GM23338 (cell line): ENCODE results near the gene TPM1. TPM values are rescaled to one million over a fixed set of nuclear protein-coding genes. Genes with fewer than 3 reads are reported as not detected.
A peak's percentile ranks its signal among the peaks of the same experiment; 100 is the strongest.

ENCODE experiments used
- ATAC-seq: fragments of 200-7000 bp; cut with Tn5 transposase; 3 replicates; pipeline ENCODE4 v1.9.1; 2020
- DNase-seq: peaks from one replicate; pipeline ENCODE4 v3.0.0-alpha.2; 2015; ENCODE audit warnings: low spot score
- H2AFZ ChIP-seq: fragments of 200-600 bp; sonication (generic); 2 replicates; pipeline ENCODE4 v1.8.0; 2016; ENCODE audit warnings: antibody characterized with exemption, mild to moderate bottlenecking, moderate library complexity
- H3F3A ChIP-seq: fragments of 200-600 bp; sonication (generic); replicated peaks from 2 replicates; pipeline ENCODE4 v1.8.0; 2017; ENCODE audit warnings: antibody characterized with exemption, mixed run types, low read depth
- H3K27ac ChIP-seq: fragments of 200-600 bp; sonication (generic); 2 replicates; pipeline ENCODE4 v1.6.1; 2016; ENCODE audit warnings: low read depth
- H3K27me3 ChIP-seq: fragments of 200-600 bp; sonication (generic); 2 replicates; pipeline ENCODE4 v1.8.0; 2016; ENCODE audit warnings: mild to moderate bottlenecking, mixed run types, moderate library complexity; ENCODE audit not compliant: insufficient read depth
- H3K36me3 ChIP-seq: fragments of 200-600 bp; sonication (generic); 2 replicates; pipeline ENCODE4 v1.8.0; 2016; ENCODE audit warnings: mild to moderate bottlenecking; ENCODE audit not compliant: insufficient read depth
- H3K4me1 ChIP-seq: fragments of 200-600 bp; sonication (generic); 2 replicates; pipeline ENCODE4 v1.8.0; 2016; ENCODE audit warnings: mild to moderate bottlenecking, moderate library complexity; ENCODE audit not compliant: insufficient read depth
- H3K4me2 ChIP-seq: fragments of 200-600 bp; sonication (generic); 2 replicates; pipeline ENCODE4 v1.7.1; 2017; ENCODE audit warnings: mixed run types
- H3K4me3 ChIP-seq: fragments of 200-600 bp; sonication (generic); 2 replicates; pipeline ENCODE4 v1.6.1; 2016; ENCODE audit warnings: mixed run types
- H3K79me2 ChIP-seq: fragments of 200-600 bp; sonication (generic); replicated peaks from 2 replicates; pipeline ENCODE4 v1.8.0; 2017; ENCODE audit warnings: mild to moderate bottlenecking; ENCODE audit not compliant: insufficient read depth
- H3K9me2 ChIP-seq: fragments of 200-600 bp; sonication (generic); 2 replicates; pipeline ENCODE4 v1.8.0; 2017; ENCODE audit not compliant: insufficient read depth
- H4K20me1 ChIP-seq: fragments of 200-600 bp; sonication (generic); replicated peaks from 2 replicates; pipeline ENCODE4 v1.8.0; 2017; ENCODE audit warnings: mild to moderate bottlenecking; ENCODE audit not compliant: insufficient read depth
- H3K27ac Mint-ChIP-seq: 2 replicates; pipeline ENCODE4 v1.8.0; 2020; ENCODE audit warnings: inconsistent platforms, mild to moderate bottlenecking, moderate library complexity, mixed read lengths
- H3K27me3 Mint-ChIP-seq: 3 replicates; pipeline ENCODE4 v1.8.0; 2022; ENCODE audit warnings: low read depth, mild to moderate bottlenecking, moderate library complexity, mixed read lengths, inconsistent platforms; ENCODE audit not compliant: insufficient read depth, poor library complexity
- H3K36me3 Mint-ChIP-seq: 3 replicates; pipeline ENCODE4 v1.8.0; 2021; ENCODE audit warnings: low read depth, mild to moderate bottlenecking, inconsistent platforms, moderate library complexity, mixed read lengths
- H3K4me1 Mint-ChIP-seq: 3 replicates; pipeline ENCODE4 v1.8.0; 2020; ENCODE audit warnings: mild to moderate bottlenecking, inconsistent platforms, mixed read lengths
- H3K4me3 Mint-ChIP-seq: 3 replicates; pipeline ENCODE4 v1.8.0; 2021; ENCODE audit warnings: moderate library complexity, mild to moderate bottlenecking, inconsistent platforms, mixed read lengths
- H3K9me3 Mint-ChIP-seq: 3 replicates; pipeline ENCODE4 v1.8.0; 2020; ENCODE audit warnings: moderate library complexity, mild to moderate bottlenecking, inconsistent platforms, mixed read lengths
- CREB1 ChIP-seq: fragments of 250-450 bp; sonication (Bioruptor Pico); IDR thresholded peaks from 2 replicates; pipeline ENCODE4 v1.5.0; 2020; ENCODE audit warnings: low read depth, mild to moderate bottlenecking, moderate library complexity
- EZH2 ChIP-seq: fragments of 200-600 bp; sonication (generic); IDR thresholded peaks from one replicate; pipeline ENCODE4 v1.8.0; 2017; ENCODE audit warnings: antibody characterized with exemption, mild to moderate bottlenecking, low read depth; ENCODE audit not compliant: unreplicated experiment
- EZH2phosphoT487 ChIP-seq: fragments of 200-600 bp; sonication (generic); IDR thresholded peaks from one replicate; pipeline ENCODE4 v1.8.1; 2018; ENCODE audit warnings: antibody characterized with exemption; ENCODE audit not compliant: unreplicated experiment
- JUNB ChIP-seq: IDR thresholded peaks from one replicate; pipeline ENCODE4 v1.6.1; 2016; ENCODE audit warnings: antibody characterized with exemption; ENCODE audit not compliant: unreplicated experiment
- NANOG ChIP-seq: IDR thresholded peaks from 2 replicates; pipeline ENCODE4 v1.6.1; 2016; ENCODE audit warnings: antibody characterized with exemption, borderline replicate concordance
- POLR2AphosphoS5 ChIP-seq: IDR thresholded peaks from 2 replicates; pipeline ENCODE4 v1.6.1; 2016; ENCODE audit warnings: antibody characterized with exemption, low read depth
- REST ChIP-seq: IDR thresholded peaks from one replicate; pipeline ENCODE4 v1.6.1; 2018; ENCODE audit warnings: antibody characterized with exemption; ENCODE audit not compliant: unreplicated experiment
- STAT1 ChIP-seq: IDR thresholded peaks from one replicate; pipeline ENCODE4 v1.6.1; 2016; ENCODE audit warnings: antibody characterized with exemption; ENCODE audit not compliant: unreplicated experiment
- ZNF331 ChIP-seq: fragments of 250-450 bp; sonication (Bioruptor Pico); IDR thresholded peaks from 2 replicates; pipeline ENCODE4 v1.5.0; 2020; ENCODE audit warnings: low read depth, mild to moderate bottlenecking, moderate library complexity
- polyA plus RNA-seq: library from polyadenylated mRNA; unstranded; fragments of >200 nt; fragmentation: Nextera tagmentation; extraction: Ambion mirVana; gene quantifications from 2 replicates; pipeline ENCODE4 v1.2.1, GENCODE V29; 2016
- total RNA-seq: library from RNA; depleted of rRNA; stranded (reverse); fragments of >200 nt; shearing (Covaris generic); gene quantifications from 2 replicates; pipeline ENCODE4 v1.2.3, GENCODE V29; 2014
- TF ChIP-seq, protein P1 (sequence below): IDR thresholded peaks from 2 replicates; pipeline ENCODE4 v1.6.1; 2016; ENCODE audit warnings: antibody characterized with exemption

The TPM1 gene
- total and polyA plus RNA-seq, 2 experiments from 2014 or later, result 449 to 913 TPM

DNA sequence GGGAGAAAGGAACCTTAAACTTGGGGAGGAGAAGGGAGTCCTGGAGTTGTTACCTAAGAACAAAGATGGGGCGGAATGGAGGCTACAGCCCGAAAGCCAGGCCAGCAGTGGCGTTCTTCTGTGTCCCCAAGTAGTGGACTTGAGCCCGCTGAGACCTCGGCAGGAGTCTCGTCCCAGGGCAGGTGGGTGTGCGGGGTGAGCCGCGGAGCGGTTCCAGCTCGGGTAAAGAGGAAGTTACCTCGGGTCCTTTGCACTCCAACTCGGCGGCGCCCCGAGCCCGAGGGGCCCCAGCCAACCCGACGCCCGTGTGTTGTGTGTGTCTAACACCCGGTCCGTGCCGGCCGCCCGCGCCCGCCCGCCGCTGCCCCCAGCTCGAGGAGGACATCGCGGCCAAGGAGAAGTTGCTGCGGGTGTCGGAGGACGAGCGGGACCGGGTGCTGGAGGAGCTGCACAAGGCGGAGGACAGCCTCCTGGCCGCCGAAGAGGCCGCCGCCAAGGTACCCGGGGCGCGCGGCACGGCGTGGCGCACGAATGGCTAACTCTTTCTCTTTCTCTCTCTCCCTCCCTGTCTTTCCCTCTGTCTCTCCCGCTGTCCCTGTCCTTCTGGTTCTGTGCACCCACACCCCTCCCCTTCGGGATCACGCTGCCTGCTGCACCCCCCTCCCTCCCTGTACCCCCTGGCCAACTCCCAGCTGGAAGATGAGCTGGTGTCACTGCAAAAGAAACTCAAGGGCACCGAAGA, 959 bp downstream of the TPM1 start:
- DNase-seq (no peak), ATAC-seq (no peak)
- TF ChIP-seq REST (no peak), JUNB (no peak), EZH2 (no peak), CREB1 (CRISPR knock-in tag) (no peak), STAT1 (no peak), EZH2phosphoT487 (no peak), NANOG (no peak)
- TF ChIP-seq, protein P1, sequence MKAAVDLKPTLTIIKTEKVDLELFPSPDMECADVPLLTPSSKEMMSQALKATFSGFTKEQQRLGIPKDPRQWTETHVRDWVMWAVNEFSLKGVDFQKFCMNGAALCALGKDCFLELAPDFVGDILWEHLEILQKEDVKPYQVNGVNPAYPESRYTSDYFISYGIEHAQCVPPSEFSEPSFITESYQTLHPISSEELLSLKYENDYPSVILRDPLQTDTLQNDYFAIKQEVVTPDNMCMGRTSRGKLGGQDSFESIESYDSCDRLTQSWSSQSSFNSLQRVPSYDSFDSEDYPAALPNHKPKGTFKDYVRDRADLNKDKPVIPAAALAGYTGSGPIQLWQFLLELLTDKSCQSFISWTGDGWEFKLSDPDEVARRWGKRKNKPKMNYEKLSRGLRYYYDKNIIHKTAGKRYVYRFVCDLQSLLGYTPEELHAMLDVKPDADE, result no peak
- peaks cover 19% of the 10 kb centered on the region for H3K79me2 ChIP-seq
- H3K4me3 Mint-ChIP-seq, result peak overlapping the region; percentile 98
- peaks cover 39% of the 10 kb centered on the region for H3K4me1 ChIP-seq
- peak overlapping the region; percentile 93 for H3K27ac Mint-ChIP-seq
- peaks cover 22% of the 10 kb centered on the region for H3F3A ChIP-seq
- H3K4me1 Mint-ChIP-seq, result peaks cover 54% of the 10 kb centered on the region
- 0 out of 2 replicates have a peak, but pooled peaks cover 6% of the 10 kb centered on the region for H3K27me3 ChIP-seq
- H3K4me3 ChIP-seq, result peak overlapping the region; percentile 85
- H4K20me1 ChIP-seq, result peaks cover 6% of the 10 kb centered on the region; the same call in 1 of the 2 replicates
- peaks cover 37% of the 10 kb centered on the region for H3K27me3 Mint-ChIP-seq
- H2AFZ ChIP-seq, result no peak overlapping the region
- peak overlapping the region; percentile 93 for H3K4me2 ChIP-seq
- peaks cover 18% of the 10 kb centered on the region; the same call in 1 of the 2 replicates for H3K36me3 ChIP-seq
- peak overlapping the region; percentile 87 for H3K27ac ChIP-seq
- H3K9me3 Mint-ChIP-seq, result no peaks in the 10 kb centered on the region; the same call in 2 of the 3 replicates
- H3K36me3 Mint-ChIP-seq, result peaks cover 48% of the 10 kb centered on the region
- no peaks in the 10 kb centered on the region for H3K9me2 ChIP-seq

DNA sequence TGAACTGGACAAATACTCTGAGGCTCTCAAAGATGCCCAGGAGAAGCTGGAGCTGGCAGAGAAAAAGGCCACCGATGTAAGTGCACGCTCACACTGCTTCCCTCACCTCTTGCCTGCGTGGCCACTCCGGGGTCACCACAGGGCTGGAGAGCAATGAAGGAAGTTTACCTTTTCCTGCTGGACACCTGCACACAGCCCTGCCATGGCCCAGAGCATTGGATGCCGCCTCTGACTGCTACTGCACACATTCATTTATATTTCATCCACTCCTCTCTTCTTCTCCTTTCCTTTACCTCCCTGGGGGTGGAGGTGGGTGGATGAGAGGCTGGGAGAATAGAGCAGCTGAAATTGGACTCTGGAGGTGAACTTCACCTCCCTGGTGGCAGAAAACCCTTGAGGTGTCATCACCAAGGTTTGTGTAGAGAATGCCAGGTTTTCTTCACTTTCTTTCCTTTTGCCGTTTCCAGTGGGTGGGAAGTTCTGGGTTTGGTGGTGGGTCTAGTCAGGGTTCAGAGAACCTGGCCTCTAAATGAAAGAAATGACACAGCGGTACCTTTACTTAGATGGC, 1.6 kb downstream of the TPM1 start:
- Histone ChIP-seq H3K4me3 (peak overlapping the region; percentile 85), H2AFZ (no peak overlapping the region), H3K4me1 (peaks cover 39% of the 10 kb centered on the region), H3K4me2 (peak overlapping the region; percentile 93), H3K27ac (peak overlapping the region; percentile 78), H3K9me2 (no peaks in the 10 kb centered on the region), H3F3A (peaks cover 22% of the 10 kb centered on the region), H3K27me3 (0 out of 2 replicates have a peak, but pooled peaks cover 6% of the 10 kb centered on the region), H4K20me1 (peaks cover 6% of the 10 kb centered on the region; the same call in 1 of the 2 replicates), H3K36me3 (peaks cover 18% of the 10 kb centered on the region; the same call in 1 of the 2 replicates), H3K79me2 (peaks cover 22% of the 10 kb centered on the region)
- Mint-ChIP-seq H3K27ac (0 out of 2 replicates have a peak overlapping the region, but pooled peaks have one; percentile 61), H3K4me1 (peaks cover 59% of the 10 kb centered on the region), H3K9me3 (no peaks in the 10 kb centered on the region; the same call in 2 of the 3 replicates), H3K36me3 (peaks cover 49% of the 10 kb centered on the region), H3K27me3 (peaks cover 39% of the 10 kb centered on the region), H3K4me3 (peak overlapping the region; percentile 98)
- ATAC-seq (no peak), DNase-seq (no peak)
- TF ChIP-seq POLR2AphosphoS5 (no peak; the same call in 1 of the 2 replicates), ZNF331 (CRISPR knock-in tag) (no peak)
